GM19023 (cell line): ENCODE measurements around the gene GBP1.
"Not testable (repeated sequence)": the region's sequence is repeated elsewhere in the genome, so short reads cannot be mapped to it uniquely, and the experiment has no call there.

Experiments
- ATAC-seq: cut with Tn5 transposase; IDR thresholded peaks from one replicate; pipeline ENCODE4 v1.9.1; 2021; ENCODE audit warnings: mild to moderate bottlenecking, moderate library complexity; ENCODE audit not compliant: unreplicated experiment

The GBP1 gene

DNA sequence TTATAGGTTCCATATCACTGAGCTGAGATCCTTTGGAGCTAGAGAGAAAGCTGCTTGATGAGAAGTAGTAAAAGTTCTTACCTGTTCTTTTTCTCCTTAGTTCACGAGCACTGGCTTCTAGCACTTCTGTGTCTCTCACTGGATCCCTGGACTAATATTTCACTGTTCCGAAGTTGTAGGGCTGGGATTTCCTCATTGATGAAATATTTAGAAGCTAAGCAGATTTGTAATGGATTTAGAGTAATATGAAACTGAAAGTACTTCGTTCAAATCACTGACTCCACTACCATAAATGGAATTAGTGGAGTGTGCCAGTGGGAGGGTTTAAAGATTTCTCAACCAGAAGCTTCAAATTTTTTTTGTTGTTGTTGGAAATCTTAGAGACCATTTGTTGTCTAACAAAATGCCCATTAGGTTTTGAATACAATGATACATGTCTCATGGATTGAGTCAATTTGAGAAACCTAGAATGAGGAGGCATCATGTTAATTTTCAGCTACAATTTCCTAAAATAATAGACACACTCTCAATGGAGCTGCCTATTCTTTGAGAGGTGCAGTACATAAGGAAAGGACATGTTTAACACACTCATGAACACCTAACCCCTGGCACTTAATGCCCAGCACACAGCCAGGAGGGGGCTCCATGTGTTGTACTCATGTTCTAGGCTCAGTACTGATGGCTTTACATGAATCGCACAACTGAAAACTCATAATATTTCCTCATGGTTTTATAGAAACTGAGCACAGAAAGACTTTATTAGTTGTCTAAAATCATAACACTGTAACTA, at the start of gene GBP1:
Gene GBP1 (minus strand): TSS at position 130 of the 790 bp plus-strand sequence. CDS start 1,974 bp downstream, outside the sequence.
- peak; percentile 56 for ATAC-seq

DNA sequence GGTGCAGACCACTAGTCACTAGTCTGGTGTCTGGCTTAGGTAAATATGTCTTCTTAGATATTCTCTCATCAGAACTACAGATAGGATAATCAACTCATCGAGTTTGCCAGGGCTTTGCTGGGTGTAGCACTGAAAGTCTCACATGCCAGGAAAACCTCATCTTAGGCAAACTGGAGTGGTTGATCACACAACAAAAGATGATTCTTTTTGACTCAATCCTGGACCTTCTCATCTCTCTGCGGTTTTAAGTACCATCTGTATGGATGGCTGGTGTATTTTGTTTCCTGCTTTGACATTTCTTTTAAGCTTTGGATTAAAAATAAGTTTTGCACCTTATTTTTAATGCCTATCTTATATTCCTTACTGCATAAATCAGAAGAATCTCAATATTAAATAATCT, 49.7 kb upstream of the GBP1 start:
- no peak for ATAC-seq

GRCh38 chr1:89112871-89113613, 48.0 kb upstream of the GBP1 start:
- no peak for ATAC-seq

GRCh38 chr1:89104687-89105086, 39.7 kb upstream of the GBP1 start:
- no peak for ATAC-seq

DNA sequence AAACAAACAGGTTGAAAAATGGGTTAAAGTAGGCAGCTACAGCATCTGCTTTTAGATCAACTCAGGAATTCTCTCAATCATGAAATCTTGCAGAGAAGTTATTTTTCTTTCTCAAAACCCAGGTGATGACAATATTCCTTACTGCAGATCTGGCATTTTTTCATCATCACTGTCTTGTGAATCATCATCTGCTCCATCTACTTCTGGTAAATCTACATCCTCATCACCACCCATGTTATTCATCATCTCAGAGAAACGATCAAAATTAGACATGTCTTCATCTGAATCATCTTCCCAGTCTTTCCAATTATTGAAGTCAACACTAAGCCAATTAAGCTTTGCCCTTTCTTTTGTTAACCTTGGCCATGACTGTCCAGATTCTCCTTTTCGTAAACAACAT, 39.1 kb upstream of the GBP1 start:
- ATAC-seq: no peak

GRCh38 chr1:89102021-89102420, 37.0 kb upstream of the GBP1 start:
- no peak for ATAC-seq

DNA sequence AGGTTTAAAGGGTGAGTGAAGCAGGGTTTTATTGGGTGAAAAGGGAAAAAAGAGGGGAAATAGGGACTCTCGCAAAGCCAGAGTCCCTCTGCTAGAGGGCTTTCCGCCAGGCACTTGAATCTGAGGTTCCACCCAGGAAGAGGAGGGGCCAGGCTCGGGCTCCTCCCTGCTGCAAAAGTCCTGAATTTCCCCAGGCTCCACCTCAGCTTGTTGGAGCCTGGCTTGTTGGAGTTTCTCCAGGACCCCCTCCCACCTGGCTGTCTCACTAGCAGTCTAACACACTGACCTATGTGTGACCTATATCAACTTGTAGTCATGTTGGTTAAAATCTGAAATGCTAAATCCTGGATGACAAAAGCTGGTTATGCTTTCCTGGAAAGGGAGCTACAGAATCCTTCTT, 35.4 kb upstream of the GBP1 start:
- ATAC-seq: no peak

- no peak for ATAC-seq
These were observed 33.8 kb upstream of the GBP1 start for GRCh38 chr1:89098857-89099256.

DNA sequence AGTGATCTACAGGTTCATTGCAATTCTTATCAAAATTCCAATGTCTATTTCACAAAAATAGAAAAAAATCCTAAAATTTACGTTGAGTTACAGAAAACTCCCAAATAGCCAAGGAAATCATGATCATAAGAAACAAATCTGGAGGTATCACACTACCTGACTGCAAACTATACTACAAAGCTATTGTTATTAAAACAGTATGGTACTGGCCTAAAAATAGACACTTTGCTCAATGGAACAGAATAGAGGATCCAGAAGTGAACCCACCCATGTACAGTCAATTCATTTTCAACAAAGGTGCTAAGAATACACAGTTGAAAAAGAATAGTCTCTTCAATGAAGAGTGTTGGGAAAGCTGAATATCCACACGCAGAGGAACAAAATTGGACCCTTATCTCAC, 30.7 kb upstream of the GBP1 start:
- ATAC-seq: no peak

GRCh38 chr1:89089962-89090361, 25.0 kb upstream of the GBP1 start:
- ATAC-seq: no peak

DNA sequence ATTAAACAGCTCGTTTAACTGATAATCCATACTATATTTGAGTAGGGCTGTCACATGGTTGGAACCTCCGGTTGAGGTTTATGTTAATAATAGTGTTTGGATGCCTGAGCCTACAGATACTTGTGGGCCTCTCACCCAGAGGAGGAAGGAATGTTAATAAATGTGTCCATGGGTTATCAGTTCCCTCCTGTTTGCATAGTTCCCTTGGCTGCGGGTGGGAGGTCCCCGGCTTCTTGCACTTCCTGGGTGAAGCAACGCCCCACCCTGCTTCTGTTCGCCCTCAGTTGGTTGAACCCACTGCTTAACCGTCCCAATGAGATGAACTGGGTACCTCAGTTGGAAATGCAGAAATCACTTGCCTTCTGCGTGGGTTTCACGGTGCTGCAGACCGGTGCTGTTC, 23.6 kb upstream of the GBP1 start:
- no peak for ATAC-seq

GRCh38 chr1:89087241-89087640, 22.2 kb upstream of the GBP1 start:
- no peak for ATAC-seq

DNA sequence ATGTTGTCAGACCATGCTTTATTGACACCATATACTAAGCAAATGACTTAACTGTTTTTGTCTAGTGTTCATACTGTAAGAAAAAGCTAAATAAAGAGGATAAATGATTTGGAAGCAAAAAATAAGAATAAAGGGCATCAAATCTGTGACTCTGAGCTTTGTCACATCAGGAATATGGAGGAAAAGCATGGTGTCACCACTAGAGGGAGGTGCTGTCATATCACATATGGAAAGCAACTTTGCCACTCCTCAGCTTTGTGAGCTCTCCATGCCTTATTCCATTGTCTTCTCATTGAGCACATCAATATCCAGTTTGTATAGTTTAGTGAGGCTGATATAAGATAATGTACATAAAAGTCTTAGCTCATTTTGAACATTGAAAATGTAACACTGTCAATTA, 20.8 kb upstream of the GBP1 start:
- no peak for ATAC-seq

DNA sequence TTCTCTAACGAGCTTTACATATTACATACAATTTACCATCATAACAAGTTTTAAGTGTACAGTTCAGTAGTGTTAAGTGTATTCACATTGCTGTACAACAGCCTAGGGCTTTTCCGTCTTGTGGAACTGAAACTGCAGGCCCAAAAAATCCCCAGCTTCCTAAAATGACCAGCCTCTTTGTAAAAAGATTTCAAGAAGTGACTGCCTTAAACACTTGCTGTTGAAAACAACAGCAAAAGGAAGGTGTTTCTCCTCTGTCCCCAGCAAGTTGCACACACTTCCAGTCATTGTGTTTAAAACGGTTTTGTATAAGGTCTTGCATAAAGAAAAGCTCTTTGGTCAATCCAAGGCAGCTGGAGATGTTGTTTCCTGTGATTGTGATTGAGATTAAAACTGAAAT, 16.0 kb upstream of the GBP1 start:
- ATAC-seq: no peak

- not testable (repeated sequence) for ATAC-seq
These were observed 15.1 kb upstream of the GBP1 start for GRCh38 chr1:89080068-89080467.

- not testable (repeated sequence) for ATAC-seq
These were observed 7.6 kb upstream of the GBP1 start for GRCh38 chr1:89072466-89073065.

DNA sequence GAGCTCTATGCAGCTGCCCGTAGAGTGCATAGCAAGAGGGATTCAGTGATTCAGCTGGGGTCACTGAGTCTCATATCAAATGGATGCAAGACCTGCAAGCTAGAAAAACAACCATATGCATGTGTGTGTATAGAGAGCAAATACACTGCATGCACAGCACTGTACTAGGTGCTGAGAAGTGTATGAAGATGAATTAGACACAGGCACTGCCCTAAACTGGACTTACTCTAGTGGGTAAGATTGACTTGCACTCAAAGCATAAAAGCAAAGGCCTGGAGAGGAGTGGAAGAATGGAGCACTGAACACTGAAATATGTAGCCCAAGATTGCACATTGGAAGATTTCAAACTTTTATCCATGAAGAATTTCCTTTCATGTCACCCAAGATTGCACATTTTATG, 5.5 kb upstream of the GBP1 start:
- ATAC-seq: no peak

DNA sequence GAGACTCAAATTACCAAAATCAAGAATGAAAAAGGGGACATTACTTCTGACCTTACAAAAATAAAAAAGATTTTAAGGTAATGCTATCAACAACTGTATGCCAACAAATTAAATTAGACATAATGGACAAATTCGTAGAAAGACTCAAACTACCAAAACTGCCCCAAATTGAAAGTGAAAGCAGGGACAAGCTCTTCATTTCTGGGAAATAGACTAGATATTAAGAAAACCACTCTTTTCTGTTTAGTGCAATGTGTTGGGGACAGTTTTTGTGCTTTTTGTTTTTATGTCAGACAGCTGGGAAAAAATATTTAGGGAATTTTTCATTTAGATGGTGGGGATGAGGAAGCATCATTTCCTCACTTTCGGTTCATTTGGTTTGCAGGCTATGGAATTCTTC, 4.9 kb upstream of the GBP1 start:
- ATAC-seq: no peak

DNA sequence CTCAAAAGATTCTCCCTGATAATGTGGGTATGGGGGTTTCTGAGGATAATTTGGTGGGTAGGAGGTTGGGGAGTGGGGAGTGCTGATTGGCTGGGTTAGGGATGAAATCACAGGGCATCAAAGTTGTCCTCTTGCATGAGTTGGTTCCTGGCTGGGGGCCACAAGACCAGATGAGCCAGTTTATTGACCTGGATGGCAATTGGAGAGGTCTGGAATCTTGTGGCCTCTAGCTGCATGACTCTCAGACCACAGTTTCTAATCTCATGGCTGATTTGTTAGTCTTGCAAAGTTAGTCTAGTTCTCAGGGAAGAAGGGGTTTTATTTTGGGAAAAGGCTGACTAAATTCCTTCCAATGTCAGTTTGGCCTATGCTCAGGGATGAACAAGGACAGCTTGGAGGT, 3.3 kb upstream of the GBP1 start:
- no peak for ATAC-seq

DNA sequence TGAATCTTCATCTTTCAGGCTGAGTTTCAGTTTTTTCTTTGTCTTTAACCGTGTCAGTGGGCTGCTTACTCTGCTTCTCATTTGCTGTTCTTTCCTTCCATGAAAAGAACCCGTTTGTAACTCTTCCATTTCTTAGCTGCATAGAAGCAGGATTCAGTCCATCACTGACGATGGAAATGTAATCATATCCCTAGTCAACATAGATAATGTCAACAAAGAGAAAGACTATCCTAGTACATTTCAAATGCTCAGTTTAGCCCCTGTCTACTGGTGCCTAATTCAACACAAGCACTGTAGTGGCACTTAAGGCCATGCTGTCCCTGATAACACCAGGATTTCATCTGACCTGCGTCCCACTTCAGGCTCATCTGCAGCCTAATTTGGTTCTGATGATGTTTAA, 376 bp downstream of the GBP1 start:
- peak; percentile 56 for ATAC-seq

DNA sequence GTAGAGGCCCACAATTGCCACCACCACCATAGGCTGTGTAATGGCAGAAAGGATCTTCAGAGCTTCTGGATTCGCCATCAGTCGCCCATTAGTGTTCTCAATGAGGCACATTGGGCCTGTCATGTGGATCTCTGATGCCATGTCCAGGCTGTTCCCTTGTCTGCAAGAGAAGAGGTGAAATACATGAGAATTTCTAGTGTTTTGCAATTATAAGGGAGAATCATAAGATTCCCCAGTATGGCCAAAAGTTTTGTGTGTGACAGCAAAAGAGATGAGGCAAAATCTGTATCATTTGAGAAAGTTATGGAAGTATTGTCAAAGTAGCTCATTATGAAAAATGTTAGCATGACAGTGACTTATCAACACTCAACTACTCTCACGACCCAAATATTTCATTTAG, 1.9 kb downstream of the GBP1 start:
- ATAC-seq: no peak

DNA sequence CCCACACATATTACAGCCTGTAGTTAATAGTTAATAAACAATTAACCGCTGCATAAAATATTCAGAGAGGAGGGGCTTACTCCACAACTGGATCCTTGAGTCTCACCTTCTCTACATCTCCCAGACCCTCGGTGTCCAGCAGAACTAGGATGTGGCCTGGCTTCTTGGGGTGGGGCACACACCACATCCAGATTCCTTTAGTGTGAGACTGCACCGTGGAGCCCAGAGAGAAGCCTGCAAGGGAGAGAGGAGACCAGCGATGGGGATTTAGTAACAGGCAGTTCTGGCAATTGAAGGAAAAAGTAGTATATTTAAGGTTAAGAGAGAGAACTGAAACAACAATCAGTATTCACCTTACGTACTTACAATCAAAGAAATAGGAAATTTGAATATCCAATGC, 4.9 kb downstream of the GBP1 start:
- no peak for ATAC-seq
